GM18858 (cell line): Measurements from ENCODE around the gene XRCC3.

Source experiments
- ATAC-seq: cut with Tn5 transposase; IDR thresholded peaks from one replicate; pipeline ENCODE4 v1.9.1; 2021; ENCODE audit not compliant: unreplicated experiment

XRCC3 gene

GRCh38 chr14:103738701-103739451 is 23.6 kb upstream of the XRCC3 start:
- no peak for ATAC-seq

DNA sequence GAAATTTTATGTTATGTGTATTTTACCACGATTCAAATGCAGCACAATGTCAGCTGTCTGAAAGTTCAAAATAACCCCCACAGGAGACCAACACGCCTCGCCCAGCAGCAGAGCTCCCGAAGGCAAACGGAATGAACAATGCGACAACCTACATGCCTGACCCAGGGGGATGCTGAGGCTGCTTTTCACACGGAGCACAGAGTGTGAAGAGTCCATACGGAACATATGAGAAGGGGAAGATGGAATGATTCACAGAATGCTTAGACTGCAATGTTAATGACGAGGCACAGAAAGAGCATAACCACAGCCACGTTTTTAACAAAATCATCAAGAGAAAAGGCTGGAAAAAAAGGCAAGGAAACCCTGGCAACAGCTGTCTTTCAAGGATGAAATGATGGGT is 22.9 kb upstream of the XRCC3 start:
- ATAC-seq, result no peak

GRCh38 chr14:103737432-103738045 is 22.3 kb upstream of the XRCC3 start:
- no peak for ATAC-seq

GRCh38 chr14:103736546-103737431 is 21.5 kb upstream of the XRCC3 start:
- ATAC-seq, result no peak

DNA sequence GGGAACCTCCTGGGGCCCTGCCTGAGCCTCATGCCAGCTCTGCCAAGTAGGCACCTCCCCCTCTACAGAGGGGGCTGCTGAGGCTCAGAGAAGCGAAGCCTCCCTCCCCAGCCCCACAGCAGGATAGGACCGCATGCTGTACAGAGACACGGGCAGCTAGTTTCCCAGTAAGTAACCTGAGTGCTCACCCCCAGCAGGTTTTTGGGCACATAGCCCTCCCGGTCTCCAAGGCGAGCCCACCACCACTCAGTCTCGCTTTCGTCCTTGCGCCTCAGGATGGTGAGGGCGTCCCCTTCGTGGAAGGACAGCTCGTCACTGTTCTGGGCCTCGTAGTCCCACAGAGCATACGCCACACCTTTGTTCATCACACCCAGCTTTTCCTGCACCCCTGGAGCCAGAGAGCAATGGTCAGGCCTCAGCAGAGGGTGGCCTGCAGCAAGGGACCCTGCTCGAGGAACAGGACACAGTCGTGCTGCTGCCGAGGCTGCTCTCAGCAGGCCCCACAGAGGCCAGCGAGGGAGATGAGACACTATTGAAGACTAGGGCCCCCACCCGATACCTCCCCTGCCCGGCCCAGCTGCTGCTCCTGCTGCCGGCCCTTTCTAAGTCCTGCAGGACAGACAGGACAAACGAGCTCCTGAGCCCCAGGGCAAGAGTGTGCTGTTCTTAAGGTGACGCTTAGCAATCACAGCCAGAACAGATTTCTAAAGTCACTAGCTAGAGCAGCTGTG is 20.7 kb upstream of the XRCC3 start:
- no peak for ATAC-seq

- ATAC-seq, result no peak
Measured at GRCh38 chr14:103735439-103735814, 20.2 kb upstream of the XRCC3 start.

DNA sequence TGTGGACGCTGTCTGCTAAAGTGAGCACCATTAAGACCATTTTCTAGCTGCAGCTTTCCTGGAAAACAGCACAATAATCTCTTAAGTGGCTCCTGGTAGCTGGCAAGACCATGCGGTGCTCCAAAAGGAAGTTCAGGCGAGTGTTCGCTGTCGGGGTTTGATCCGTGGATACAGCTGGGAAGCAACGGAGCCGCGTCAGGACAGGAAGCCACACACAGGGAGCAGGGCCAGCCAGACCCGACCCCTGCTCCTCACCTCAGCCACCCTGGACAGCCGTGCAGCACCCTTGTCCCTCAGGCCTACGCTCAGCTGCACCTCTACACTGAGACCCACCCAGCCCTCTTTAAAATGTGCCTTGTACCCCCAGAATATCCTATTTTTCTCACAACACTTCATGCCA is 19.8 kb upstream of the XRCC3 start:
- ATAC-seq, result no peak

GRCh38 chr14:103734081-103734888 is 19.0 kb upstream of the XRCC3 start:
- ATAC-seq, result no peak

GRCh38 chr14:103733651-103734050 is 18.4 kb upstream of the XRCC3 start:
- no peak for ATAC-seq

GRCh38 chr14:103732868-103733620 is 17.8 kb upstream of the XRCC3 start:
- ATAC-seq, result no peak

GRCh38 chr14:103731916-103732867 is 16.9 kb upstream of the XRCC3 start:
- no peak for ATAC-seq

GRCh38 chr14:103731481-103731880 is 16.2 kb upstream of the XRCC3 start:
- no peak for ATAC-seq

GRCh38 chr14:103730490-103731035 is 15.3 kb upstream of the XRCC3 start:
- no peak for ATAC-seq

- ATAC-seq, result no peak
Measured at GRCh38 chr14:103729496-103730448, 14.5 kb upstream of the XRCC3 start.

DNA sequence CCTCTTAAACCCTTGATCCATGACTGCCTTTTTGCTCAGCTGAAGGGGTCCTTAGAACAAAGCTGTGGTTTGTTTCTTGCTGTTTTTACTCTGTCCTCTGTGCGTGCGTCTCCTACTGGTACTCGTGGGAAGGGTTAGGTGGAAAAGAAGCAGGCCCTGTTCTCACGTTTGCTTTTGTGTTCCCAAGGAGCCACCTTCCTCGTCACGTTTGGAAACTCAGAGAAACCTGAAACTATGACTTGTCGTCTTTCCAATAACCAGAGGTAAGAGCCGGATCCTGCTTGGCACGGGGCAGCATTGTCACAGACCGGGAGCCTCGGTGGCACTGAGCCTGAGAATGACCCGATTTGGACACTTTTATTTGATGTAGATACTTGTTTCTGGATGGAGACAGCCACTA is 13.5 kb upstream of the XRCC3 start:
- ATAC-seq, result no peak

DNA sequence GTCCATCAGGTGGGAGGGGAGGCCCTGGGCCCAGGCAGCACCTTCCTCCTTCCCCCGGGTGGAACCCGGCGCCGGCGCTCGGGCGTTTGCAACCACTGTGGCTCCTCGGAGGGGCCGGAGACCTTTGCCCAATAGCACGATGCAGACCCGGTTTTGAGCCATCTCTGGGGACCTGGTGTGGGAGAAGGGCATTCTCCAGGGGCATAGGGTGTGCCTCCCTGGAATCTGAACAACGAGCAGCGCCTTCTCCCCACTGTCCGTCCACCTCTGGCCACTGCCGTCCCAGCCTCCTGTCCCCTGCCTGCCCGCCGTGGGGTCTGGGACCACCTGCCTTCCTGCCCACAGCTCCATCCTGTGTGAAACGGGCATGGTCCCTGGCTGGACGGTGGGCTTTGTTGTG is 12.9 kb upstream of the XRCC3 start:
- no peak for ATAC-seq

DNA sequence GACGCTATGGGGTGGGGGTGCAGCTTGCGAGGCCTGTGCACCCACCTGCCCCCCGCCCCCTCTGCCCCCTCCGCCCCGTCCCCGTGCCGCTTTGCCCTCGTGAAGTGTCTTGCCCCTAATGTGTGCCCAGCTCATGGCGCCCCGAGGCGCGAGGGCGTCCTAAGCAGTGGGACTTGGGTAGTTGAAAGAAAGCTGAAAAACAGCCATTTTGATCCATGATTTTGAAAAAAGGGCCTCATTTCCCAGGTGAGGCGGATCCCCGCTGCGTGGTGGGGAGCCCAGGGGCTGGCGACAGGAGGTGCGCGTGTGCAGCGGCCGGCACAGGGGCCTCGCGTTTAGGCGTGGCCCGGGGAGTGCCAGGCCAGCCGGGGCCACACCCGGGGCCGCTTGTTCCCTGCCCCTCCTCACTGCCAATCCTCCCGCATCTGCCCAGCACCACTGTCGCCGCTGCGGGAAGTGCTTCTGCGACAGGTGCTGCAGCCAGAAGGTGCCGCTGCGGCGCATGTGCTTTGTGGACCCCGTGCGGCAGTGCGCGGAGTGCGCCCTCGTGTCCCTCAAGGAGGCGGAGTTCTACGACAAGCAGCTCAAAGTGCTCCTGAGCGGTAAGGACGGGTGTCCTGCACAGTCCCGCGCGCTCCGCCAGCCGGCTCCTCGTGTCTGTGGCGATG is 12.2 kb upstream of the XRCC3 start:
- no peak for ATAC-seq
